Esophagus muscularis mucosa (tissue), 4 donors: ENCODE results near the gene HOXD8. TPM values are rescaled to one million over a fixed set of nuclear protein-coding genes. Genes with fewer than 3 reads are reported as not detected.

Experiments used
- DNase-seq: peaks from one replicate; pipeline ENCODE4 v3.0.0-alpha.2; 2017; ENCODE audit errors: extremely low spot score
- H3K27ac ChIP-seq, 4 donors: fragments of 200-600 bp; sonication (generic); replicated peaks in 1 of 4; 1 replicate in 3 of 4; 2 replicates in 1 of 4; pipeline ENCODE4 v1.5.1; 2016 to 2019; ENCODE audit warnings: mild to moderate bottlenecking in 1 of 4
- H3K27me3 ChIP-seq, 4 donors: fragments of 200-600 bp; sonication (generic); one replicate each; pipeline versions ENCODE4 v1.5.1 to v1.6.0; 2016 to 2019
- H3K36me3 ChIP-seq, 4 donors: fragments of 200-600 bp; sonication (generic); one replicate each; pipeline ENCODE4 v1.5.1; 2016 to 2019
- H3K4me1 ChIP-seq, 4 donors: fragments of 200-600 bp; sonication (generic); one replicate each; pipeline ENCODE4 v1.5.1; 2016 to 2019
- H3K4me3 ChIP-seq, 4 donors: fragments of 200-600 bp; sonication (generic); 1 replicate in 2 of 4; 2 replicates in 2 of 4; pipeline ENCODE4 v1.5.1; 2016 to 2019; ENCODE audit warnings: mild to moderate bottlenecking in 4 of 4, moderate library complexity in 1 of 4
- H3K9me3 ChIP-seq, 4 donors: fragments of 200-600 bp; sonication (generic); 1 replicate in 3 of 4; 2 replicates in 1 of 4; pipeline ENCODE4 v1.5.1; 2016 to 2019
- EP300 ChIP-seq: sonication (generic); formaldehyde crosslinking; IDR thresholded peaks from one replicate; pipeline ENCODE4 v1.6.1; 2017; ENCODE audit warnings: antibody characterized with exemption
- POLR2A ChIP-seq: fragments of 450-650 bp; IDR thresholded peaks from one replicate; pipeline ENCODE4 v1.6.1; 2017; ENCODE audit warnings: antibody characterized with exemption, moderate library complexity, mild to moderate bottlenecking, low read depth
- POLR2AphosphoS5 ChIP-seq, 2 donors: sonication (generic); formaldehyde crosslinking; IDR thresholded peaks; one replicate each; pipeline ENCODE4 v1.6.1; 2017; ENCODE audit warnings: antibody characterized with exemption in 2 of 2
- WGBS: methylation state at CpG from one replicate; pipeline ENCODE4 v1.1.5; 2018; 5-methylcytosine and 5-hydroxymethylcytosine counted together
- intact Hi-C: fragments of 100-400 bp; cut with DNase I; formaldehyde crosslinking; loops from one replicate; pipeline ENCODE4 v1.15.1; 2023
- total RNA-seq, 4 donors: library from RNA; depleted of rRNA; stranded (reverse); fragments of >200 nt; gene quantifications; one replicate each; pipeline versions ENCODE4 v1.1.0 to v1.2.1, GENCODE V29; 2016
- TF ChIP-seq, protein P1 (sequence below), 3 experiments: fragments of 200-600 bp in 2 of 3; fragments of 450-650 bp in 1 of 3; sonication (generic) in 2 of 3; IDR thresholded peaks; one replicate each; pipeline ENCODE4 v1.5.1; 2017 to 2019; ENCODE audit warnings: antibody characterized with exemption in 3 of 3, mild to moderate bottlenecking in 2 of 3, moderate library complexity in 1 of 3

Gene HOXD8
- total RNA-seq, 4 donors from 2014 or later = 3.7 to 4.8 (median 4.3) TPM

GRCh38 chr2:176109192-176109901 is 20.2 kb upstream of the HOXD8 start:
- DNase-seq = no peak
- intact Hi-C loops = no loop called here
- Histone ChIP-seq H3K27ac (no peak overlapping the region), H3K4me3 (no peak overlapping the region), H3K4me1 (peaks cover 21 to 58% (median 49%) of the 10 kb centered on the region in 4 donors), H3K9me3 (no peaks in the 10 kb centered on the region), H3K36me3 (no peaks in the 10 kb centered on the region), H3K27me3 (peaks cover 10 to 99% (median 92%) of the 10 kb centered on the region in 4 donors)
- 9% methylated on average over 26 of the region's 26 CpGs for WGBS
- TF ChIP-seq POLR2A (no peak), POLR2AphosphoS5 (IDR thresholded peaks at IDR 0.05) (no peak), EP300 (no peak)
- TF ChIP-seq, protein P1, sequence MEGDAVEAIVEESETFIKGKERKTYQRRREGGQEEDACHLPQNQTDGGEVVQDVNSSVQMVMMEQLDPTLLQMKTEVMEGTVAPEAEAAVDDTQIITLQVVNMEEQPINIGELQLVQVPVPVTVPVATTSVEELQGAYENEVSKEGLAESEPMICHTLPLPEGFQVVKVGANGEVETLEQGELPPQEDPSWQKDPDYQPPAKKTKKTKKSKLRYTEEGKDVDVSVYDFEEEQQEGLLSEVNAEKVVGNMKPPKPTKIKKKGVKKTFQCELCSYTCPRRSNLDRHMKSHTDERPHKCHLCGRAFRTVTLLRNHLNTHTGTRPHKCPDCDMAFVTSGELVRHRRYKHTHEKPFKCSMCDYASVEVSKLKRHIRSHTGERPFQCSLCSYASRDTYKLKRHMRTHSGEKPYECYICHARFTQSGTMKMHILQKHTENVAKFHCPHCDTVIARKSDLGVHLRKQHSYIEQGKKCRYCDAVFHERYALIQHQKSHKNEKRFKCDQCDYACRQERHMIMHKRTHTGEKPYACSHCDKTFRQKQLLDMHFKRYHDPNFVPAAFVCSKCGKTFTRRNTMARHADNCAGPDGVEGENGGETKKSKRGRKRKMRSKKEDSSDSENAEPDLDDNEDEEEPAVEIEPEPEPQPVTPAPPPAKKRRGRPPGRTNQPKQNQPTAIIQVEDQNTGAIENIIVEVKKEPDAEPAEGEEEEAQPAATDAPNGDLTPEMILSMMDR (IDR thresholded peaks at IDR 0.05) = no peak

DNA sequence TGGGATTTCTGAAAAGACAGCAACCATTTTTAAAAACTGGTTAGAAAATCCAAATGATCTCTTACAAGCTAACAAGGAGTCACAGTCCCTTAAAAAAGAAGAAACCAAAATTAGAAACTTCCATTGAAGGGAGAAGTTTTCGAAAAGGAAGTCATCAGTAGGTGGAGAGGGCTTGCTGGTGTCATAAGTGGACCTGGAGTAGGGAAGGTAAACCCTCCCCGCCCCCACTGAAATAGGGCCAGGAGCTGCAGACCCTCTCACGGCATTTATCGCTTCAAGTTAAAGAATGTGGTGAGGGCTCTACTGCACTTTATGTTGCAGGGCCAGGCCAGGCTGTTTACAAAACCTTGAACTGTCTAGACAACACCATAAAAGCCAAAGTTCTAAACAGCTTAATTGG is 19.6 kb upstream of the HOXD8 start:
- no peak overlapping the region for H3K4me3 ChIP-seq
- DNase-seq = no peak
- intact Hi-C loops = no loop called here
- H3K9me3 ChIP-seq = no peaks in the 10 kb centered on the region
- H3K36me3 ChIP-seq = no peaks in the 10 kb centered on the region
- no peak overlapping the region for H3K27ac ChIP-seq
- peaks cover 16 to 52% (median 43%) of the 10 kb centered on the region in 4 donors for H3K4me1 ChIP-seq
- H3K27me3 ChIP-seq = peaks cover 5 to 99% (median 91%) of the 10 kb centered on the region in 4 donors
- TF ChIP-seq POLR2A = no peak
- no peak for TF ChIP-seq EP300
- TF ChIP-seq POLR2AphosphoS5 (IDR thresholded peaks at IDR 0.05) = no peak
- TF ChIP-seq, protein P1 (IDR thresholded peaks at IDR 0.05) = no peak
- WGBS = 18% methylated on average over 4 of the region's 4 CpGs

DNA sequence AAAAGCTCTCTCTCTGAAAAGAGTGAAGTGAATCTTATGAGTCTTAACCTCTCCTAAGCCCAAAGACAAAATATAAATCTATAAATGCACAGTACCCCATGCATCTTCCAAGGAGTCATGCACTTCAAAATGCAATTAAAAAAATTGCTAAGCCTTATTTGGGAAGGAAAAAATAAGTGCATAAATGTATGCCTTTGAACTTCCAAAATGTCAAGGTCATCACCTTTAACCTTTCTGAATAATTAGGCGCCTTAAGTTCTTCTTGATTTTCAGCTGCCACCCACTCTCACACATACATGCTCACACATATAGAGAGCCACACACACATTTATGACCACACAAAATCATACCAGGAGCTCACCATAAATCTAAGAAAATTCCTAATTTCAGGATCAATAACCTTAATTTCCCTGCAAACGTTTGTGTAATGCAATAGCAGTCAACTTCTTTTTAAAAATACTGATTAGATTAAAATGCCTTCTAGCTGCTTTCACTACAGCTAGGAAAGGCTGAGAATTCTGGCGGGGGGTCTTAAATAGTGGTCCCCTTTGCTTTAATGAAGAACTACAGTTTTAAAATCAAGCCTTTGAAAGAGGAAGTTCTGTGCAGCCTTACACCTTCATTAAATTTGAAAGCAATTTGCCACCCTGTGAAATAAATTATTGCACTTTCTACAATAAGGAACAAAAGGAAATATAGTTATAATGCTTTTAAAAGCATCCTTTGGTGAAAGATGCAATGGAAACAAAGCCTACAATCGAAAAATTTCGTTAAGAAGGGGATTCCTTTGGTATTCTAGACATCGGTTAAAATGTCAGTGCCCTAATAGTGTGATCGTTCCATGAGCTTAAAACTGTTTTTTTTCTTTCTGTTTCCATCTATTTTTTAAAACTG is 18.8 kb upstream of the HOXD8 start:
- Histone ChIP-seq H3K9me3 (no peaks in the 10 kb centered on the region), H3K27ac (no peak overlapping the region), H3K4me1 (peaks cover 16 to 45% (median 36%) of the 10 kb centered on the region in 4 donors), H3K4me3 (no peak overlapping the region), H3K27me3 (peaks cover 5 to 99% (median 91%) of the 10 kb centered on the region in 4 donors), H3K36me3 (no peaks in the 10 kb centered on the region)
- DNase-seq = no peak
- 17% methylated on average over 7 of the region's 7 CpGs for WGBS
- TF ChIP-seq POLR2AphosphoS5 (IDR thresholded peaks at IDR 0.05) (peak in 1 of 2 donors; percentile 6), POLR2A (no peak)
- intact Hi-C loops = no loop called here

DNA sequence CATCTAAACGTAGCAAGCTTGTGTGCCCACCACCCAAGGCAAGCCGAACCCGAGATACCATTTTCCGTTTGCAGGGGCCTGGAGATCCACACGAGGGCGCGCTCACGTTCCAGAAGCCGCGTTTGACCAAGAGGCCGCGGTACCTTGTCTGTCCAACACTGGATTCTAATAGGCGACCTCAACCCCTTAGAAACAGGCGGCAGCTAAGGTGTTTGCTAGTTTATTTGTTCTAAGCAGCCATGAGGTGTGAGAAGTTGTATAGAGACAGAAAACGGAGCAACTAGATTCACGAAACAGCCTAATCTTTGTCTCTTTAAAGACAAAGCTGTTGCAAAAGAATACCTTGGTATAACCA is 18.2 kb upstream of the HOXD8 start:
- TF ChIP-seq POLR2AphosphoS5 (IDR thresholded peaks at IDR 0.05) = peak in 1 of 2 donors; percentile 12
- TF ChIP-seq, protein P1 (IDR thresholded peaks at IDR 0.05) = peak in 2 of 3 experiments; percentile 29 to 47
- TF ChIP-seq EP300 = no peak
- no peak overlapping the region for H3K4me3 ChIP-seq
- peaks cover 16 to 44% (median 39%) of the 10 kb centered on the region in 4 donors for H3K4me1 ChIP-seq
- DNase-seq = no peak
- no peak overlapping the region for H3K27ac ChIP-seq
- H3K36me3 ChIP-seq = no peaks in the 10 kb centered on the region
- 5% methylated on average over 16 of the region's 16 CpGs for whole genome bisulfite sequencing
- no peaks in the 10 kb centered on the region for H3K9me3 ChIP-seq
- intact Hi-C loops = no loop called here
- peaks cover 6 to 99% (median 93%) of the 10 kb centered on the region in 4 donors for H3K27me3 ChIP-seq

GRCh38 chr2:176111846-176112374 is 17.6 kb upstream of the HOXD8 start:
- no peak for DNase-seq
- TF ChIP-seq EP300 = no peak
- no peak for TF ChIP-seq POLR2A
- TF ChIP-seq, protein P1 (IDR thresholded peaks at IDR 0.05) = no peak
- TF ChIP-seq POLR2AphosphoS5 (IDR thresholded peaks at IDR 0.05) = no peak
- intact Hi-C loops = no loop called here
- H3K27me3 ChIP-seq = peaks cover 8 to 99% (median 93%) of the 10 kb centered on the region in 4 donors
- H3K4me3 ChIP-seq = no peak overlapping the region
- H3K36me3 ChIP-seq = no peaks in the 10 kb centered on the region
- H3K27ac ChIP-seq = no peak overlapping the region
- H3K4me1 ChIP-seq = peaks cover 14 to 42% (median 35%) of the 10 kb centered on the region in 4 donors
- WGBS = 7% methylated on average over 26 of the region's 29 CpGs
- no peaks in the 10 kb centered on the region for H3K9me3 ChIP-seq
